ENCODE results near the gene TMEM174. TPM values are rescaled to one million over a fixed set of nuclear protein-coding genes. Genes with fewer than 3 reads are reported as not detected.

Gene TMEM174
- total and polyA plus RNA-seq, 2 of the 4 experiments (the other 2 are of a cell fraction): not detected

DNA sequence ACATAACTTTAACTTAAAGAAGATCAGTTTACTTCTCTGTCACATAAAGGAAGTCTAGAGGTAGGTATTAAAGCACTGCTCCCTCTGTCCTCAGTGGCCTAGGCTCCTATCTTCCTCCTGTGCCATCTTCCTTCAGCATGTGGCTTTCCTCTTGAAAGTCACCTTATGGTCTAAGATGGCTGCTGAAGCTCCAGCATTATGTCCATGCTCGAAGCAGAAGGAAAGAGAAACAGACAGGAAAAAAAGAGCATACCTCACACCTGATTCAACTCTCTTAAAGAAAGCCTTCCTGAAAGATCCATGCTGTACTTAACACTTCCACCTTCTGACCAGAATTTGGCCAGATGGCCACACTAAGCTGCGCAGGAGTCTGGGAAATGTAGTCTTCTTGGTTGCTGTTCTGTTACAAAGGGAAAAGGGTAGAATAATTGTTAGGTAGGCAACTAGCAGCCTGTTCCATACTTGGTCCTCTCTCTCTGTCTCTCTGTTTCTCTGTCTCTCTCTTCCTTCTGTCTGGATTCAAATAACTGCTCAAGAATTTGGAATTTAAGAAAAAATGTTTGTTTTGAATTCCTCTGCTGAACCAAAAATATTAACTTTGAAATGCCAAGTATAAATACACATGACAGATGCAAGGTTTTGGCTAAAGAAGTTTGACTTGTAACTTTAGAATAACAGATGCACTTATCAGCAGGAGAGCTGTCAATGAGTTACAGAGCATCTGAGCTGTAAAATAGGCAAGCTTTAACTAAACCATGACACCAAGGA, 16.0 kb downstream of the TMEM174 start:
- Histone ChIP-seq H2AK9ac (replicated peaks; ENCODE audit: low read depth, low read length, poor library complexity) (peak overlapping the region; percentile 2), H3K79me1 (ENCODE audit: low read depth in 1 of 2, low read length in 2 of 2) (no peaks in the 10 kb centered on the region), H3K4me2 (ENCODE audit: low read depth, low read length) (peak overlapping the region; percentile 71), H3K4me3 (ENCODE audit: insufficient read depth, low read depth, low read length) (no peak overlapping the region), H3K36me3 (ENCODE audit: control insufficient read depth, insufficient read depth, low read length) (no peaks in the 10 kb centered on the region), H3K14ac (replicated peaks; ENCODE audit: low read depth, low read length) (peak overlapping the region; percentile 90), H2BK20ac (ENCODE audit: low read depth, low read length) (peak overlapping the region; percentile 93), H2BK5ac (ENCODE audit: low read depth, low read length, poor library complexity, severe bottlenecking) (peak overlapping the region; percentile 81), H3K18ac (ENCODE audit: low read depth, low read length) (peak overlapping the region; percentile 99), H2BK120ac (ENCODE audit: low read depth, low read length) (peak overlapping the region; percentile 94), H3K9ac (ENCODE audit: low read depth, low read length) (peak overlapping the region; percentile 66), H3K56ac (ENCODE audit: extremely low read depth, insufficient read depth, low read length) (peak overlapping the region; percentile 31; the same call in 1 of the 2 replicates), H2AFZ (replicated peaks; ENCODE audit: low read length, poor library complexity) (peak overlapping the region; percentile 46), H4K5ac (ENCODE audit: low read depth, low read length) (peak overlapping the region; percentile 99), H4K8ac (ENCODE audit: low read depth in 2 of 2, low read length in 2 of 2) (peak overlapping the region; percentile 10 to 82; a peak in 3 of 4 replicates), H3K23ac (ENCODE audit: low read depth, low read length) (peak overlapping the region; percentile 57), H2BK15ac (ENCODE audit: low read depth, low read length) (peak overlapping the region; percentile 92; the same call in 2 of the 3 replicates), H3K9me1 (ENCODE audit: insufficient read depth, low read length) (peaks cover 11% of the 10 kb centered on the region), H2AK5ac (ENCODE audit: low read depth, low read length) (peak overlapping the region; percentile 38; the same call in 1 of the 2 replicates), H3K27me3 (ENCODE audit: control insufficient read depth, insufficient read depth, low read length) (no peaks in the 10 kb centered on the region), H3K9me3 (ENCODE audit: control insufficient read depth, insufficient read depth, low read length) (peaks cover 3% of the 10 kb centered on the region), H3K27ac (ENCODE audit: insufficient read depth, low read length) (peak overlapping the region; percentile 81; the same call in 1 of the 2 replicates), H3K4me1 (ENCODE audit: control insufficient read depth, insufficient read depth, low read length) (peaks cover 13% of the 10 kb centered on the region), H4K91ac (ENCODE audit: insufficient read depth, low read depth, low read length) (peak overlapping the region; percentile 99), H4K20me1 (ENCODE audit: insufficient read depth, low read length) (no peaks in the 10 kb centered on the region), H3K4ac (ENCODE audit: low read depth, low read length) (peak overlapping the region; percentile 96)
- ATAC-seq (ENCODE audit: low read depth): peak; percentile 79
- ChIA-PET CTCF (interaction anchor here (0.6 to 1.4 kb wide), 3 partner anchors 10 to 717 kb away, joined by 3 to 8 read pairs (median 4); no protein-coding TSS in a partner anchor), POLR2A (ENCODE audit: unreplicated experiment) (no interaction called here)
- in situ Hi-C loops (cut with MboI; ENCODE audit: low sequenced_read_pairs) (no loop called here), intact Hi-C loops (cut with micrococcal nuclease) (loop anchor here (5.0 kb wide), 1 partner anchor 42 kb away; no protein-coding TSS in a partner anchor), dilution Hi-C loops (cut with HindIII; ENCODE audit: low sequenced_read_pairs, unreplicated experiment) (no loop called here)
- WGBS, 2 experiments (ENCODE audit: extremely low coverage in 2 of 2, insufficient read length in 1 of 2): no CpG with 5 or more reads among the region's 2 CpGs
- TF ChIP-seq USF2 (IDR thresholded peaks at IDR 0.05; ENCODE audit: low read depth, low read length): no peak
- no peak for TF ChIP-seq RAD21 (IDR thresholded peaks at IDR 0.05; ENCODE audit: low read length)
- TF ChIP-seq MAFK (IDR thresholded peaks at IDR 0.05; ENCODE audit: low read depth, low read length): no peak
- no peak for TF ChIP-seq FOS (IDR thresholded peaks at IDR 0.05; ENCODE audit: low read depth, low read length)
- TF ChIP-seq, protein P1, sequence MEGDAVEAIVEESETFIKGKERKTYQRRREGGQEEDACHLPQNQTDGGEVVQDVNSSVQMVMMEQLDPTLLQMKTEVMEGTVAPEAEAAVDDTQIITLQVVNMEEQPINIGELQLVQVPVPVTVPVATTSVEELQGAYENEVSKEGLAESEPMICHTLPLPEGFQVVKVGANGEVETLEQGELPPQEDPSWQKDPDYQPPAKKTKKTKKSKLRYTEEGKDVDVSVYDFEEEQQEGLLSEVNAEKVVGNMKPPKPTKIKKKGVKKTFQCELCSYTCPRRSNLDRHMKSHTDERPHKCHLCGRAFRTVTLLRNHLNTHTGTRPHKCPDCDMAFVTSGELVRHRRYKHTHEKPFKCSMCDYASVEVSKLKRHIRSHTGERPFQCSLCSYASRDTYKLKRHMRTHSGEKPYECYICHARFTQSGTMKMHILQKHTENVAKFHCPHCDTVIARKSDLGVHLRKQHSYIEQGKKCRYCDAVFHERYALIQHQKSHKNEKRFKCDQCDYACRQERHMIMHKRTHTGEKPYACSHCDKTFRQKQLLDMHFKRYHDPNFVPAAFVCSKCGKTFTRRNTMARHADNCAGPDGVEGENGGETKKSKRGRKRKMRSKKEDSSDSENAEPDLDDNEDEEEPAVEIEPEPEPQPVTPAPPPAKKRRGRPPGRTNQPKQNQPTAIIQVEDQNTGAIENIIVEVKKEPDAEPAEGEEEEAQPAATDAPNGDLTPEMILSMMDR (conservative IDR thresholded peaks at IDR 0.05; ENCODE audit: low read depth, low read length): no peak
- no peak for TF ChIP-seq SMC3 (IDR thresholded peaks at IDR 0.05; ENCODE audit: low read depth, low read length)
- no peak for TF ChIP-seq MAZ (IDR thresholded peaks at IDR 0.05; ENCODE audit: borderline replicate concordance, low read depth, low read length)
- TF ChIP-seq NFE2L2 (IDR thresholded peaks at IDR 0.05; ENCODE audit: low read depth, low read length): no peak
- no peak for TF ChIP-seq RFX5 (IDR thresholded peaks at IDR 0.05; ENCODE audit: low read depth, low read length)
- peak; percentile 66 for DNase-seq
- BruUV-seq (replicated peaks): no TSS peak

All from IMR-90 (cell line).